Neuronal stem cell (in vitro differentiated cells): ENCODE results near the gene STXBP1.

ENCODE experiments used
- DNase-seq: peaks from one replicate; pipeline ENCODE4 v3.0.0-alpha.2; 2013; ENCODE audit warnings: low spot score
- H2AFZ ChIP-seq: one replicate; pipeline ENCODE4 v1.6.1; 2013; ENCODE audit warnings: mild to moderate bottlenecking, low read length, inconsistent platforms
- H2AK5ac ChIP-seq: 2 replicates; pipeline ENCODE4 v1.6.1; 2013; ENCODE audit warnings: low read depth, mild to moderate bottlenecking, inconsistent platforms, low read length, moderate library complexity, mixed read lengths
- H2BK120ac ChIP-seq: 2 replicates; pipeline ENCODE4 v1.6.1; 2013; ENCODE audit warnings: low read depth, mild to moderate bottlenecking, inconsistent platforms, low read length, moderate library complexity, mixed read lengths
- H2BK12ac ChIP-seq: one replicate; pipeline ENCODE4 v1.6.1; 2013; ENCODE audit warnings: low read length, inconsistent platforms
- H2BK15ac ChIP-seq: 2 replicates; pipeline ENCODE4 v1.6.1; 2013; ENCODE audit warnings: mild to moderate bottlenecking, low read length, inconsistent platforms, mixed read lengths
- H2BK5ac ChIP-seq: one replicate; pipeline ENCODE4 v1.6.1; 2013; ENCODE audit warnings: inconsistent platforms, mild to moderate bottlenecking, low read length, moderate library complexity
- H3K14ac ChIP-seq: one replicate; pipeline ENCODE4 v1.6.1; 2013; ENCODE audit warnings: low read length, inconsistent platforms
- H3K18ac ChIP-seq: 2 replicates; pipeline ENCODE4 v1.6.1; 2013; ENCODE audit warnings: low read length, inconsistent platforms
- H3K23ac ChIP-seq: 2 replicates; pipeline ENCODE4 v1.6.1; 2013; ENCODE audit warnings: low read depth, mild to moderate bottlenecking, mixed read lengths, low read length, inconsistent platforms; ENCODE audit not compliant: poor library complexity
- H3K27ac ChIP-seq: replicated peaks from 3 replicates; pipeline ENCODE4 v1.5.1; 2013; ENCODE audit warnings: low read length, inconsistent platforms
- H3K27me3 ChIP-seq, 3 experiments: 2 replicates each; pipeline ENCODE4 v1.6.1; 2013; ENCODE audit warnings: low read length in 3 of 3, mild to moderate bottlenecking in 2 of 3, inconsistent platforms in 1 of 3, low read depth in 1 of 3, mixed read lengths in 1 of 3, moderate library complexity in 1 of 3; ENCODE audit not compliant: control insufficient read depth in 3 of 3, insufficient read depth in 3 of 3
- H3K36me3 ChIP-seq, 2 donors: replicated peaks in 1 of 2; 2 replicates each; pipeline ENCODE4 v1.6.1; 2013; ENCODE audit warnings: low read length in 2 of 2; ENCODE audit not compliant: control insufficient read depth in 2 of 2, insufficient read depth in 2 of 2
- H3K4ac ChIP-seq: 2 replicates; pipeline ENCODE4 v1.6.1; 2013; ENCODE audit warnings: inconsistent platforms, mild to moderate bottlenecking, low read length, moderate library complexity
- H3K4me1 ChIP-seq, 2 donors: 1 replicate in 1 of 2; 2 replicates in 1 of 2; pipeline ENCODE4 v1.6.1; 2013; ENCODE audit warnings: low read length in 2 of 2, low read depth in 1 of 2; ENCODE audit not compliant: control insufficient read depth in 2 of 2, insufficient read depth in 1 of 2
- H3K4me2 ChIP-seq: one replicate; pipeline ENCODE4 v1.6.1; 2013; ENCODE audit warnings: mild to moderate bottlenecking, low read length, inconsistent platforms; ENCODE audit not compliant: insufficient read depth, poor library complexity, severe bottlenecking
- H3K4me3 ChIP-seq, 2 donors: 2 replicates each; pipeline ENCODE4 v1.5.1; 2013; ENCODE audit warnings: low read length in 2 of 2, mild to moderate bottlenecking in 2 of 2, inconsistent platforms in 1 of 2, moderate library complexity in 1 of 2
- H3K79me1 ChIP-seq: one replicate; pipeline ENCODE4 v1.6.1; 2013; ENCODE audit warnings: low read depth, mild to moderate bottlenecking, inconsistent platforms, low read length, moderate library complexity
- H3K9ac ChIP-seq: one replicate; pipeline ENCODE4 v1.6.1; 2013; ENCODE audit warnings: mild to moderate bottlenecking, low read depth, low read length, inconsistent platforms; ENCODE audit not compliant: poor library complexity
- H3K9me3 ChIP-seq, 2 donors: replicated peaks in 1 of 2; 2 replicates each; pipeline versions ENCODE3 to v1.6.1; 2013; ENCODE audit warnings: low read length in 2 of 2, mild to moderate bottlenecking in 2 of 2, inconsistent platforms in 1 of 2, low read depth in 1 of 2, mixed read lengths in 1 of 2, moderate library complexity in 1 of 2; ENCODE audit not compliant: control insufficient read depth in 2 of 2, insufficient read depth in 1 of 2
- H4K8ac ChIP-seq: one replicate; pipeline ENCODE4 v1.6.1; 2013; ENCODE audit warnings: low read depth, mild to moderate bottlenecking, inconsistent platforms, low read length, moderate library complexity
- H4K91ac ChIP-seq: one replicate; pipeline ENCODE4 v1.6.1; 2013; ENCODE audit warnings: low read length, low read depth, mild to moderate bottlenecking, inconsistent platforms; ENCODE audit not compliant: poor library complexity
- WGBS, 2 donors: extraction: QIAGEN DNeasy Blood & Tissue Kit; methylation state at CpG; one replicate each; pipeline ENCODE4 v1.1.7; 2013; ENCODE audit warnings: missing lambda C conversion rate in 2 of 2, mixed read lengths in 1 of 2; ENCODE audit not compliant: insufficient read length in 2 of 2, insufficient replicate concordance in 1 of 2; ENCODE audit errors: extremely low coverage in 2 of 2; 5-methylcytosine and 5-hydroxymethylcytosine counted together

STXBP1 gene

DNA sequence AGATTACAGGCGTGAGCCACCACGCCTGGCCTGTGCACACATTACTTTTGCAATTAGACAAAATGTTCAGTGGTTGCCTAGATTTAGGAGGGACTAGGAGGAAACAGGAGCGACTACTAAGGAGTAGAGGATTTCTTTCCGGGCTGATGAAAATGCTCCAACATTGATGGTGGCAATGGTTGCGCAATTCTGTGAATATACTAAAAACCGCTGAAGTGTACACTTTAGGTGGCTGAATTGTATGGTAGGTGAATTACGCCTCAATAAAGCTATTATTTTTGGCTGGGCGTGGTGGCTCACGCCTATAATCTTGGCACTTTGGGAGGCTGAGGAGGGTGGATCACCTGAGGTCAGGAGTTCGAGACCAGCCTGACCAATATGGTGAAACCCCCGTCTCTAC is 46.8 kb upstream of the STXBP1 start:
- WGBS, 2 donors: no CpG with 5 or more reads among the region's 11 CpGs
- Histone ChIP-seq H3K4me2 (no peak overlapping the region), H3K79me1 (peaks cover 4% of the 10 kb centered on the region), H3K23ac (no peak overlapping the region), H2BK120ac (no peak overlapping the region), H3K27me3 (peaks cover 0 to 5% (median 0%) of the 10 kb centered on the region in 3 experiments), H3K36me3 (peaks cover 0 to 3% of the 10 kb centered on the region in 2 donors), H2BK5ac (no peak overlapping the region), H2BK12ac (no peak overlapping the region), H3K14ac (no peak overlapping the region), H3K9me3 (no peaks in the 10 kb centered on the region), H3K4me1 (peaks cover 21 to 28% of the 10 kb centered on the region in 2 donors), H2BK15ac (no peak overlapping the region), H3K27ac (no peak overlapping the region), H3K9ac (no peak overlapping the region), H3K4ac (no peak overlapping the region), H4K91ac (no peak overlapping the region), H4K8ac (no peak overlapping the region), H3K4me3 (no peak overlapping the region), H2AFZ (no peak overlapping the region), H3K18ac (no peak overlapping the region), H2AK5ac (no peak overlapping the region)
- DNase-seq: no peak

DNA sequence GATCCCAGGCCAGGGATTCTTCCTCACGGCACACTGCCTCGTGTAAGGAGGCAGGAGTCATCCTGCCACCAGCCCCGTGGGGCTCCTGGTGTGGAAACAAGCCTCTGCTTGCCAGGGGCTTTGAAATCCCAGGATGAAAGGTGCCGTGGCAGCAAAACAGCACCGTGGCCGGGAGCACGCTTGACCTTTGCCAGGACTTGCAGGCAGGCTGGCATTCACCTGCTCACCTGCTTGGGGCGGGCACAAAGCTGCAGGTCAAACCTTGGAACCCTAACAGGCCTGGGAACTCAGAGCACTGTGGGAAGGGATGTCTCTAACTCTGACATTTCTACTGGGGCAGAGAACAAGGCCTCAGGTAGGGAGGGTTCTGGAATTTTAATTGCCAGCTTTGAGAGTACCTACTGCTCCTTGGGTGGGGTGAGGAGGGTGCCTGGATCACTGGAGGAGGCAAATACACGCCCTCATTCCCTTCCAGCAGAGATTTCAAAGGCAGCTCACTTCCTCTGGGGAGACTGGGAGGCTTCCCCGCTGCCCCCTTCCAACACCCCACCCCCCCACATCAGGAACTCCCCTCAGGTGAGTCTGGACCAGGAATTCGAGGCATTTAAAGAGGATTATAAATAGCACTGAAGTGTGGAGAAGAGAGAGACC is 45.6 kb upstream of the STXBP1 start:
- peaks cover 4% of the 10 kb centered on the region for H3K79me1 ChIP-seq
- H2BK12ac ChIP-seq: no peak overlapping the region
- no peak overlapping the region for H2AFZ ChIP-seq
- no peak overlapping the region for H4K8ac ChIP-seq
- H2BK120ac ChIP-seq: no peak overlapping the region
- no CpG with 5 or more reads among the region's 11 CpGs for WGBS, 2 donors
- H3K27ac ChIP-seq: no peak overlapping the region
- H3K4ac ChIP-seq: no peak overlapping the region
- no peak overlapping the region for H3K4me2 ChIP-seq
- peaks cover 21 to 25% of the 10 kb centered on the region in 2 donors for H3K4me1 ChIP-seq
- H3K9me3 ChIP-seq: no peaks in the 10 kb centered on the region
- H4K91ac ChIP-seq: no peak overlapping the region
- H2BK15ac ChIP-seq: peak overlapping the region; percentile 38
- H3K23ac ChIP-seq: no peak overlapping the region
- peak overlapping the region; percentile 76 for H2AK5ac ChIP-seq
- H3K14ac ChIP-seq: no peak overlapping the region
- H3K18ac ChIP-seq: no peak overlapping the region
- H3K36me3 ChIP-seq: no peaks in the 10 kb centered on the region
- peaks cover 0 to 9% (median 0%) of the 10 kb centered on the region in 3 experiments for H3K27me3 ChIP-seq
- H2BK5ac ChIP-seq: no peak overlapping the region
- no peak for DNase-seq
- no peak overlapping the region for H3K9ac ChIP-seq
- H3K4me3 ChIP-seq: no peak overlapping the region

DNA sequence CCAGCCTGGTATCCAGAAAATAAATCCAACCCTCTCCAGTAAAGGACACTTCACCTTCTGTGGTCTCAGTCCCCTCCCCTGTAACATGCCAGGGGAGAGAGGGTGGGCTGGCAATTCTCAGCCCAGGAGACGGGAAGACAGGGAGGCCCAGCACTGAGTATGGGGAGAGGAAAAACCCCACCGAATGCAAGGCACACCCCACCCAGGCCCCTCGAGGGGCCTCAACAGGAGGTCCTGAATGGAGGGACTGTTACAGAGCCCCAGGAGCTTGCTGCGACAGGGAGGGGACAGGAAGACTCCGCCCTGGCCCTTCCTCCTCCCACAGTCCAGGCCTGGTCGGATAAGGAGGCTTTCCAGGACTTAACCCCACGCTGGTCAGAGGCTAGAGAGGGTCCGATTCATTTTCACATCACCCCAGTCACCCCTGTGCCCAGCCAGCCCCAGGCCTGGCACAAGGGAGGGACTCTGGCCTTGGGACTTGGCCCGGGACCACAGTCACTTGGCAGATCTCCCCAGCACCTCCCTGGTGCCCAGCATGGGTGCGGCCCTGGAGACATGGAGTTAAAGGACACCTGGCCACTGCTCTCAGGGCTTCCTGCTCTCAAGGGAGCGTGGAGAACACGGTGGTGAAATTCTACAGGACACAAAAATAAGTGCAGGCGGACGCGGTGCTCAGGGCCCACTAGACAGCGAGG is 44.9 kb upstream of the STXBP1 start:
- H3K9ac ChIP-seq: no peak overlapping the region
- no peaks in the 10 kb centered on the region for H3K36me3 ChIP-seq
- peak overlapping the region; percentile 92 for H3K4me2 ChIP-seq
- peak overlapping the region; percentile 38 for H2BK15ac ChIP-seq
- no peak for DNase-seq
- WGBS, 2 donors: no CpG with 5 or more reads among the region's 16 CpGs
- H2AFZ ChIP-seq: peak overlapping the region; percentile 27
- H3K79me1 ChIP-seq: peaks cover 4% of the 10 kb centered on the region
- no peak overlapping the region for H2BK12ac ChIP-seq
- peak overlapping the region; percentile 55 for H2BK5ac ChIP-seq
- no peak overlapping the region for H3K4ac ChIP-seq
- peaks cover 21 to 22% of the 10 kb centered on the region in 2 donors for H3K4me1 ChIP-seq
- peaks cover 0 to 9% (median 0%) of the 10 kb centered on the region in 3 experiments for H3K27me3 ChIP-seq
- no peaks in the 10 kb centered on the region for H3K9me3 ChIP-seq
- H3K23ac ChIP-seq: no peak overlapping the region
- H4K8ac ChIP-seq: no peak overlapping the region
- H2AK5ac ChIP-seq: peak overlapping the region; percentile 27
- H3K27ac ChIP-seq: no peak overlapping the region
- peak overlapping the region; percentile 58 for H3K18ac ChIP-seq
- H3K14ac ChIP-seq: no peak overlapping the region
- no peak overlapping the region for H4K91ac ChIP-seq
- peak overlapping the region; percentile 7 to 74 for H3K4me3 ChIP-seq
- H2BK120ac ChIP-seq: no peak overlapping the region
